Measurements from ENCODE around the gene FMO3. TPM values are rescaled to one million over a fixed set of nuclear protein-coding genes. Genes with fewer than 3 reads are reported as not detected.

Gene FMO3
- total RNA-seq, 4 donors from 2014 or later = 0.39 to 9.1 (median 1.5) TPM

DNA sequence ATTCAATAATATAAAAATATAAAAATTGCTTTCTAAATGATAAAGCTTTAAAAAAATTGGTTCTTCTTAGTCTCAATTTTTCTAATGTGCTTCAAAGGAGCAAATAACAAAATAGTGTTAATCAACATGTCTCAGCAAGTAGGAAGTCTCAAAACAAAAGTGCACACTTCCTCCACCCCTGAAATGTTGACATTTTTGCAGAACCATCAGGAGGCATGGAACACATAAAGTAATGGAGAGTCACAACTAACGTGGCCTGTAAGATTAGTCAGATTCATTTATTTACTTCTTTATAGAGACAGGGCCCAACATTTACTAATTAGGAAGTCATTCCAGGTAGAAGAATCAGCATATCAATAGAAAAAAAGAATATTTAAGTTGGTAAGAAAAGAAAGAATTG is 59.5 kb downstream of the FMO3 start:
- no peaks in the 10 kb centered on the region for H3K27me3 ChIP-seq
- intact Hi-C loops (cut with DNase I) = no loop called here
- no peaks in the 10 kb centered on the region for H3K36me3 ChIP-seq
- H3K4me3 ChIP-seq (replicated peaks in 1 of 3) = no peak overlapping the region
- TF ChIP-seq, protein P1, sequence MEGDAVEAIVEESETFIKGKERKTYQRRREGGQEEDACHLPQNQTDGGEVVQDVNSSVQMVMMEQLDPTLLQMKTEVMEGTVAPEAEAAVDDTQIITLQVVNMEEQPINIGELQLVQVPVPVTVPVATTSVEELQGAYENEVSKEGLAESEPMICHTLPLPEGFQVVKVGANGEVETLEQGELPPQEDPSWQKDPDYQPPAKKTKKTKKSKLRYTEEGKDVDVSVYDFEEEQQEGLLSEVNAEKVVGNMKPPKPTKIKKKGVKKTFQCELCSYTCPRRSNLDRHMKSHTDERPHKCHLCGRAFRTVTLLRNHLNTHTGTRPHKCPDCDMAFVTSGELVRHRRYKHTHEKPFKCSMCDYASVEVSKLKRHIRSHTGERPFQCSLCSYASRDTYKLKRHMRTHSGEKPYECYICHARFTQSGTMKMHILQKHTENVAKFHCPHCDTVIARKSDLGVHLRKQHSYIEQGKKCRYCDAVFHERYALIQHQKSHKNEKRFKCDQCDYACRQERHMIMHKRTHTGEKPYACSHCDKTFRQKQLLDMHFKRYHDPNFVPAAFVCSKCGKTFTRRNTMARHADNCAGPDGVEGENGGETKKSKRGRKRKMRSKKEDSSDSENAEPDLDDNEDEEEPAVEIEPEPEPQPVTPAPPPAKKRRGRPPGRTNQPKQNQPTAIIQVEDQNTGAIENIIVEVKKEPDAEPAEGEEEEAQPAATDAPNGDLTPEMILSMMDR (IDR thresholded peaks at IDR 0.05) = no peak
- no peak for TF ChIP-seq POLR2A (IDR thresholded peaks at IDR 0.05)
- no peak overlapping the region for H3K27ac ChIP-seq
- H3K4me1 ChIP-seq = no peaks in the 10 kb centered on the region
- WGBS, 2 donors = 77 to 96% methylated on average over 1 of the region's 1 CpG
- no peaks in the 10 kb centered on the region for H3K9me3 ChIP-seq
- no peak for DNase-seq

DNA sequence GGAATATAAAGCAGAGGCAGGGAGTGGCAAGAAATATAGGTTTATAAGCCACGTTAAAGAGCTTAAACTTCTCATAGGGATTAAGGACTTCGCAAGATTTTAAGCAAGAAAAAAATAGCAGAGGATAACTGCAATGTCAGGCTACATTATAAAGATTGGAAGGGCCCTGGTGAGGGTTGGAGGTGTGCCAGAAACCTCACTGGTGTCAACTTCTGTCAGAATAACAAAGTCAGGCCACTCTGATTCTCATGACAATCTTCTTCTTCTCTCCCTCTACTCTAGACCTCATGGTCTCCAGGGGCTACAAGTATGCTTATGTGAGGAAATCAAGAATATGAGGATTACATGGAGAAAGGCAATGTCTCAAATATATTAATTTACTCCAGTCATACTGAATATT is 61.8 kb downstream of the FMO3 start:
- H3K27ac ChIP-seq = no peak overlapping the region
- DNase-seq = peak; percentile 4 to 8
- 75 to 78% methylated on average over 2 of the region's 2 CpGs for WGBS, 2 donors

DNA sequence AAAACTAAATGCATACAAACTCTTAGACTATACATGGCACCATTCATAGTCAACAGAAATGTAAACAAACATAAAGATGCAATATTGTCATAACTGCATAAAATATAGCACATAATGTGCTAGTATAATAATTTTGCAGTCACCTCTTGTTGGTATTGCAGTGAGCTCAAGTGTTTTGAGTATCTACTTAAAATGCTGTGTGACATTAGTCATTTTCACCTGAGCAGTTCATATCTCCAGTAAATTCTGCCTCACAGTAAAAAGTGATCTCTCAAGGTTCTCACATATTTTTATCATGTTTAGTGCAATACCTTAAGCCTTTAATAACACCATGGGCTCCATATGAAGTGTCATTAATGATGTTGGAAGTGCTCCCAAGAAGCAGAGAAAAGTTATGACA is 64.8 kb downstream of the FMO3 start:
- no peak for DNase-seq
- TF ChIP-seq, protein P1 (IDR thresholded peaks at IDR 0.05) = no peak
- TF ChIP-seq POLR2A (IDR thresholded peaks at IDR 0.05) = no peak
- intact Hi-C loops (cut with DNase I) = no loop called here
- no peaks in the 10 kb centered on the region for H3K27me3 ChIP-seq
- no peaks in the 10 kb centered on the region for H3K4me1 ChIP-seq
- H3K9me3 ChIP-seq = no peaks in the 10 kb centered on the region
- no peaks in the 10 kb centered on the region for H3K36me3 ChIP-seq
- H3K27ac ChIP-seq = no peak overlapping the region
- H3K4me3 ChIP-seq (replicated peaks in 1 of 3) = no peak overlapping the region

More for the DNA sequence above, 61.8 kb downstream of the FMO3 start:
- intact Hi-C loops (cut with DNase I) = no loop called here
- no peak overlapping the region for H3K4me3 ChIP-seq (replicated peaks in 1 of 3)
- no peaks in the 10 kb centered on the region for H3K36me3 ChIP-seq
- no peaks in the 10 kb centered on the region for H3K4me1 ChIP-seq
- H3K27me3 ChIP-seq = no peaks in the 10 kb centered on the region
- TF ChIP-seq, protein P1 (IDR thresholded peaks at IDR 0.05) = no peak
- TF ChIP-seq POLR2A (IDR thresholded peaks at IDR 0.05) = no peak
- no peaks in the 10 kb centered on the region for H3K9me3 ChIP-seq

DNA sequence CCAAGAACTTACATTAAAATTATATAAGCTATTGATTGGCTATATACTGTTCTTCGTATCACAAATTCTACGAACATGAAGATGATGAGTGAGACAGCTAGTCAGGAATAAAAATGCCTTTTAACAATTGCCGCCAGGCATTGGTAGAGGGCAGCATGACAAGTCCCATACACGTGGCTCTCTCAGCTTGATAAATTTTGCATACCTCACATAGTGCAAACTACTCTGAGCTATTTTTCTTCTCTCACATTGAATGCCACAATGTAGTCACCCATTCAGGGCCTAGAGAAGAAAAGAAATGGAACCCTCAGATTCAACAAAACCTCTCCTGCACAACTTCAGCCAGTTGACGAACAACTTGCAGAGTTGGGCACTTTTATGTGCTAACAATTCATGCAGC is 67.4 kb downstream of the FMO3 start:
- DNase-seq = no peak
- no peaks in the 10 kb centered on the region for H3K36me3 ChIP-seq
- no peaks in the 10 kb centered on the region for H3K9me3 ChIP-seq
- no peaks in the 10 kb centered on the region for H3K4me1 ChIP-seq
- H3K27ac ChIP-seq = no peak overlapping the region
- H3K27me3 ChIP-seq = no peaks in the 10 kb centered on the region
- no peak overlapping the region for H3K4me3 ChIP-seq (replicated peaks in 1 of 3)
- TF ChIP-seq POLR2A (IDR thresholded peaks at IDR 0.05) = no peak
- TF ChIP-seq, protein P1 (IDR thresholded peaks at IDR 0.05) = no peak
- intact Hi-C loops (cut with DNase I) = no loop called here
- WGBS, 2 donors = 81 to 83% methylated on average over 5 of the region's 5 CpGs

DNA sequence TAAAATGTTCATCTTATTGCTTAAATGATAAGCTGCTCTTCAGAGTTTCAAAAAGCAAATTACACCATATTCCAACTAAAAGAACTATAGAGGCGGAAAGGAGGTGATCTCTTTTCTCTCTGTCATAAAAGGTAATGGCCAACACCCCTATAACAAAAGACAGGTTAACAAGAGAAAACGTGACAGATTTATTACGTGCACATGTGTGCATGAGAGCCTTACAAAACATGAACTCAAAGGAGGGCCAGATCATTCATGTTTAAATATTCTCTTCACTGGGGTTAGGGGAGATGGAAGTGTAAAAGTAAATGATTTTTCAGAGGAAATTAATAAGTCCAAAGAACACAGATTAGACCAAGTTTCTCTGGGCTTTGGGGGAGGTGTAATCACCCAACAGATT is 67.8 kb downstream of the FMO3 start:
- WGBS, 2 donors = 85 to 88% methylated on average over 3 of the region's 3 CpGs
- no peaks in the 10 kb centered on the region for H3K36me3 ChIP-seq
- no peak overlapping the region for H3K4me3 ChIP-seq (replicated peaks in 1 of 3)
- intact Hi-C loops (cut with DNase I) = no loop called here
- H3K27me3 ChIP-seq = no peaks in the 10 kb centered on the region
- no peaks in the 10 kb centered on the region for H3K9me3 ChIP-seq
- no peaks in the 10 kb centered on the region for H3K4me1 ChIP-seq
- H3K27ac ChIP-seq = no peak overlapping the region
- TF ChIP-seq POLR2A (IDR thresholded peaks at IDR 0.05) = no peak
- DNase-seq = no peak

DNA sequence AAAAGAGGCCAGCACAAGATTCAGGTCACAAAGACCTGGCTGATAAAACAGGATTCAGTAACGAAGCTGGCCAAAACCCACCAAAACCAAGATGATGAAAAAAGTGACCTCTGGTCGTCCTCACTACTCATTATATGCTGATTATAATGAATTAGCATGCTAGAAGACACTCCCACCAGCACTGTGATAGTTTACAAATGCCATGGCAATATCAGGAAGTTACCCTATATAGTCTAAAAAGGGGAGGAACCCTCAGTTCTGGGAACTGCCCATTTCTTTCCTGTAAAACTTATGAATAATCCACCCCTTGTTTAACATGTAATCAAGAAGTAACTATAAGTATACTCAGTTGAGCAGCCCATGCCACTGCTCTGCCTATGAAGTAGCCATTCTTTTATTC is 68.4 kb downstream of the FMO3 start:
- DNase-seq = no peak
- Histone ChIP-seq H3K27me3 (no peaks in the 10 kb centered on the region), H3K36me3 (no peaks in the 10 kb centered on the region), H3K4me1 (no peaks in the 10 kb centered on the region), H3K9me3 (no peaks in the 10 kb centered on the region), H3K4me3 (replicated peaks in 1 of 3) (no peak overlapping the region), H3K27ac (no peak overlapping the region)
- TF ChIP-seq, protein P1 (IDR thresholded peaks at IDR 0.05) = no peak
- no peak for TF ChIP-seq POLR2A (IDR thresholded peaks at IDR 0.05)
- WGBS, 2 donors = 82 to 85% methylated on average over 2 of the region's 2 CpGs
- intact Hi-C loops (cut with DNase I) = no loop called here
